Caco-2 (cell line): ENCODE measurements around the gene LY86. TPM values are rescaled to one million over a fixed set of nuclear protein-coding genes. Genes with fewer than 3 reads are reported as not detected.

Experiments
- BruUV-seq: library from RNA; stranded (reverse); fragments of 400-500 nt; replicated peaks from 2 replicates; lab custom pipeline; 2021; lab: Mats Ljungman, UMichigan
- CTCF ChIA-PET: fragments of 300-600 bp; sonication (Branson Sonifier 250); formaldehyde crosslinking; loops from one replicate; lab custom pipeline; 2022; ENCODE audit warnings: antibody characterized with exemption; lab: Charles Lee
- POLR2A ChIA-PET: fragments of 300-600 bp; sonication (Branson Sonifier 250); formaldehyde crosslinking; loops from one replicate; lab custom pipeline; 2022; ENCODE audit warnings: antibody characterized with exemption; lab: Charles Lee
- DNase-seq, 2 experiments: peaks; one replicate each; pipeline versions ENCODE4 v3.0.0 to v3.0.0-alpha.2; 2020 to 2022
- H3K27me3 ChIP-seq: replicated peaks from 2 replicates; pipeline ENCODE4 v1.6.0; 2011; ENCODE audit warnings: low read length; ENCODE audit not compliant: control insufficient read depth, insufficient read depth
- H3K36me3 ChIP-seq: 2 replicates; pipeline ENCODE4 v1.5.1; 2011; ENCODE audit warnings: low read length; ENCODE audit not compliant: control insufficient read depth, insufficient read depth
- H3K4me1 ChIP-seq: fragments of 250-450 bp; sonication (Bioruptor Pico); 2 replicates; pipeline ENCODE4 v1.5.1; 2020; ENCODE audit warnings: mild to moderate bottlenecking
- H3K4me3 ChIP-seq: 2 replicates; pipeline ENCODE4 v1.5.1; 2011; ENCODE audit warnings: low read depth, mild to moderate bottlenecking, control low read depth, low read length
- H3K9me3 ChIP-seq: fragments of 250-450 bp; sonication (Bioruptor Pico); 2 replicates; pipeline ENCODE4 v1.5.1; 2020; ENCODE audit warnings: mild to moderate bottlenecking, moderate library complexity
- H3K27ac Mint-ChIP-seq: one replicate; pipeline ENCODE4 v1.8.0; 2022; ENCODE audit warnings: mixed read lengths; ENCODE audit not compliant: unreplicated experiment
- H3K27me3 Mint-ChIP-seq: one replicate; pipeline ENCODE4 v1.8.0; 2022; ENCODE audit warnings: mixed read lengths; ENCODE audit not compliant: insufficient read depth, unreplicated experiment
- H3K36me3 Mint-ChIP-seq: one replicate; pipeline ENCODE4 v1.8.0; 2022; ENCODE audit warnings: mild to moderate bottlenecking, mixed read lengths; ENCODE audit not compliant: insufficient read depth, unreplicated experiment
- H3K4me1 Mint-ChIP-seq: one replicate; pipeline ENCODE4 v1.8.0; 2022; ENCODE audit warnings: low read depth, mixed read lengths; ENCODE audit not compliant: unreplicated experiment
- H3K4me3 Mint-ChIP-seq: one replicate; pipeline ENCODE4 v1.8.0; 2022; ENCODE audit warnings: mild to moderate bottlenecking, moderate library complexity, mixed read lengths; ENCODE audit not compliant: unreplicated experiment
- H3K9me3 Mint-ChIP-seq: one replicate; pipeline ENCODE4 v1.8.0; 2022; ENCODE audit warnings: mixed read lengths; ENCODE audit not compliant: unreplicated experiment
- intact Hi-C: fragments of 100-400 bp; cut with micrococcal nuclease; formaldehyde crosslinking; loops from one replicate; pipeline ENCODE4 v1.10.0; 2022; ENCODE audit not compliant: unreplicated experiment
- total RNA-seq: library from RNA; stranded (reverse); gene quantifications from 2 replicates; pipeline ENCODE4 v1.2.3, GENCODE V29; 2022
- TF ChIP-seq, protein P1 (sequence below), 2 experiments: fragments of 200-600 bp in 1 of 2; IDR thresholded peaks; 1 replicate in 1 of 2; 2 replicates in 1 of 2; pipeline versions ENCODE4 v1.5.1 to v1.8.0; 2011 to 2022; ENCODE audit warnings: antibody characterized with exemption in 1 of 2, control low read depth in 1 of 2, inconsistent platforms in 1 of 2, low read depth in 1 of 2, low read length in 1 of 2, mild to moderate bottlenecking in 1 of 2, moderate library complexity in 1 of 2; ENCODE audit not compliant: insufficient read depth in 1 of 2, severe bottlenecking in 1 of 2, unreplicated experiment in 1 of 2

Gene LY86
- total RNA-seq, 1 experiment from 2014 or later: not detected

DNA sequence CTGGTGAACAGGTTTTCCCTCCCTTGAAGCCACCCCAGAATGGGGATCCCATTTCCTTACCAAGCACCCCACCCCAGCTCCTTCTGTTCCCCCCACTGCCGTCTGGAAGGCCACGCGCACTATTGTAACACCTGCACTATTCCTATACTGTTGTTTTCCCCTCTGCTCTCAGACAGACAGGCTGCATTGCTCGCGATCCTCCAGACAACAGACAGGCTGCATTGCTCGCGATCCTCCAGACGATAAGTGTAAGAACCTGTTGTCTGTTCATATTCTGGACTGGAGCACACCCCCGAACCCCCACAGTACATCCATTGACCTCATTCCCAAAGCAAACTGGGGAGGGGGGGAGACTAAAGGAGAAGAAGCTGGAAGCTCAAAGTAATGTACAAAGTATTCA, 72.7 kb downstream of the LY86 start:
- no peak for DNase-seq
- Mint-ChIP-seq H3K27me3 (no peaks in the 10 kb centered on the region), H3K4me3 (no peak overlapping the region), H3K4me1 (peaks cover 9% of the 10 kb centered on the region), H3K27ac (no peak overlapping the region), H3K9me3 (no peaks in the 10 kb centered on the region), H3K36me3 (no peaks in the 10 kb centered on the region)
- POLR2A ChIA-PET: no interaction called here
- CTCF ChIA-PET: no interaction called here
- Histone ChIP-seq H3K4me3 (no peak overlapping the region), H3K36me3 (no peaks in the 10 kb centered on the region), H3K9me3 (no peaks in the 10 kb centered on the region), H3K4me1 (peaks cover 8% of the 10 kb centered on the region; the same call in 1 of the 2 replicates), H3K27me3 (no peaks in the 10 kb centered on the region)
- TF ChIP-seq, protein P1, sequence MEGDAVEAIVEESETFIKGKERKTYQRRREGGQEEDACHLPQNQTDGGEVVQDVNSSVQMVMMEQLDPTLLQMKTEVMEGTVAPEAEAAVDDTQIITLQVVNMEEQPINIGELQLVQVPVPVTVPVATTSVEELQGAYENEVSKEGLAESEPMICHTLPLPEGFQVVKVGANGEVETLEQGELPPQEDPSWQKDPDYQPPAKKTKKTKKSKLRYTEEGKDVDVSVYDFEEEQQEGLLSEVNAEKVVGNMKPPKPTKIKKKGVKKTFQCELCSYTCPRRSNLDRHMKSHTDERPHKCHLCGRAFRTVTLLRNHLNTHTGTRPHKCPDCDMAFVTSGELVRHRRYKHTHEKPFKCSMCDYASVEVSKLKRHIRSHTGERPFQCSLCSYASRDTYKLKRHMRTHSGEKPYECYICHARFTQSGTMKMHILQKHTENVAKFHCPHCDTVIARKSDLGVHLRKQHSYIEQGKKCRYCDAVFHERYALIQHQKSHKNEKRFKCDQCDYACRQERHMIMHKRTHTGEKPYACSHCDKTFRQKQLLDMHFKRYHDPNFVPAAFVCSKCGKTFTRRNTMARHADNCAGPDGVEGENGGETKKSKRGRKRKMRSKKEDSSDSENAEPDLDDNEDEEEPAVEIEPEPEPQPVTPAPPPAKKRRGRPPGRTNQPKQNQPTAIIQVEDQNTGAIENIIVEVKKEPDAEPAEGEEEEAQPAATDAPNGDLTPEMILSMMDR (IDR thresholded peaks at IDR 0.05; ENCODE audit: insufficient read depth in 1 of 2, low read depth in 1 of 2, low read length in 1 of 2, severe bottlenecking in 1 of 2, unreplicated experiment in 1 of 2): no peak
- no TSS peak for BruUV-seq
- intact Hi-C loops: no loop called here

DNA sequence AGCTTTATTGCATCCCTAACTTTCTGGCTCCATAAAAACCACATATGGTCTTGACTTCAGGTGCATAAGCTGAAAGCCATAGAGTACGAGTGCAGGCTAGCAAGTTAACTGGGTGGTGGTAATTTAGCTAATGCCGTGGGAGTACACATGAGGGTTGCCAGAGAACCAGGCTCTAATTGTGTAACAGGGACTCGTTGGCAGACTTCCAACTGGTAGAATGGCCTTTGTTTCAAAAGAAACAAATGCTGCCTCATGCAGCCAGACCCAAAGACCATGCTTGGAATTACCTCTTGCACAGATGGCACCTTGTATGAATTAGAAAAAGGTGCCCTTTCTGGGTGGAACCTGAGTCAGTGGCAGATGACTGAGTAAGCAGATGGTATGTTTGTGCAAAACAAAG, 73.2 kb downstream of the LY86 start:
- H3K27me3 Mint-ChIP-seq: no peaks in the 10 kb centered on the region
- no peak overlapping the region for H3K4me3 ChIP-seq
- no peak overlapping the region for H3K27ac Mint-ChIP-seq
- no peaks in the 10 kb centered on the region for H3K9me3 ChIP-seq
- TF ChIP-seq, protein P1 (IDR thresholded peaks at IDR 0.05; ENCODE audit: insufficient read depth in 1 of 2, low read depth in 1 of 2, low read length in 1 of 2, severe bottlenecking in 1 of 2, unreplicated experiment in 1 of 2): no peak
- ChIA-PET CTCF (no interaction called here), POLR2A (no interaction called here)
- H3K36me3 Mint-ChIP-seq: no peaks in the 10 kb centered on the region
- no peaks in the 10 kb centered on the region for H3K36me3 ChIP-seq
- no TSS peak for BruUV-seq
- H3K9me3 Mint-ChIP-seq: no peaks in the 10 kb centered on the region
- H3K27me3 ChIP-seq: no peaks in the 10 kb centered on the region
- DNase-seq: no peak
- peaks cover 8% of the 10 kb centered on the region; the same call in 1 of the 2 replicates for H3K4me1 ChIP-seq
- H3K4me3 Mint-ChIP-seq: no peak overlapping the region
- peaks cover 9% of the 10 kb centered on the region for H3K4me1 Mint-ChIP-seq
- intact Hi-C loops: no loop called here

DNA sequence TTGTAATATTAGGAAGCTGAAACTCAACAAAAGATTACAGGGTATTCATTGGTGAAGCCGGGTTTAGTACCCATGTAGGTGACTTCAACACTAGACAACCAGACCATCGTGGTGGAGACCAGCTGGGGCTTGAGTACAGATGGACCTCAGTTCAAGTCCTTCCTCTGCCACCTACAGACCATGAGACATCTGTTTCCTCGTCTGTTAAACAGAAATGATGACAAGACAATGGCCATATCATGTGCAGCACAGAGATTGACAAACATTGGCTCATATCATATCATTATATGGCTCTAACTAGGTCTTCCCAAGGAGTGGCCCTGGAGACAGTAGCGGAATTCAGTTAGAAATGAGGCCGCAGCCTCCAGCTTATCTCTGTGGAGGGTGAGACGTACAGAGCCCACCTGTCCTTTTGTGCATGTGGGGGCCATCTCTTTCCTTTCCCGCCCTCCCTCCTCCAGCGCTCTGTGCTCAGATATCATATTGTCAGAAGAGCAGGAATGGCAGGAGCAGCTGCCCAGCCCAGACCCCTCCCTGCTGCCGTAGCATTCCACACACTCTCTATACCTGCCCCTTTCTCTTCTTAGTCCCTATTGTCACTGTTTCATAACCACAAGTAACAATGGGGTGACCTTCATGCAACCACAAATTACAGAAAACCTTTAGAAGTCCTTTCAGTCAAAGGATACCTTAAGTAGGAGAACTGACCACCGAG, 75.1 kb downstream of the LY86 start:
- no peak overlapping the region for H3K27ac Mint-ChIP-seq
- H3K4me1 Mint-ChIP-seq: peaks cover 9% of the 10 kb centered on the region
- ChIA-PET POLR2A (no interaction called here), CTCF (no interaction called here)
- DNase-seq: no peak
- Histone ChIP-seq H3K4me1 (peaks cover 8% of the 10 kb centered on the region; the same call in 1 of the 2 replicates), H3K9me3 (no peaks in the 10 kb centered on the region), H3K27me3 (no peaks in the 10 kb centered on the region), H3K36me3 (no peaks in the 10 kb centered on the region), H3K4me3 (no peak overlapping the region)
- intact Hi-C loops: no loop called here
- no peaks in the 10 kb centered on the region for H3K36me3 Mint-ChIP-seq
- no TSS peak for BruUV-seq
- TF ChIP-seq, protein P1 (IDR thresholded peaks at IDR 0.05; ENCODE audit: insufficient read depth in 1 of 2, low read depth in 1 of 2, low read length in 1 of 2, severe bottlenecking in 1 of 2, unreplicated experiment in 1 of 2): no peak
- H3K4me3 Mint-ChIP-seq: no peak overlapping the region
- no peaks in the 10 kb centered on the region for H3K9me3 Mint-ChIP-seq
- no peaks in the 10 kb centered on the region for H3K27me3 Mint-ChIP-seq
